Stimulated activated naive B cell treated with anti-CD40 and anti-IgM and Interleukin-4, amounts not matched to agents 10 μg/mL and 1 μg/mL and 100 μg/mL, for 72 hours (primary cell): Measurements from ENCODE around the gene TMEM255B.

ENCODE experiments used
- ATAC-seq, 2 donors: fragments of 150-1000 bp; cut with Tn5 transposase; replicated peaks; 2 replicates each; pipeline ENCODE4 v1.10.0; 2021; ENCODE audit warnings: moderate library complexity in 1 of 2
- DNase-seq: peaks from one replicate; pipeline ENCODE4 v3.0.0; 2021
- H3K27ac Mint-ChIP-seq: one replicate; pipeline ENCODE4 v1.8.0; 2022; ENCODE audit warnings: mild to moderate bottlenecking, mixed read lengths
- H3K27me3 Mint-ChIP-seq, 2 donors: one replicate each; pipeline ENCODE4 v1.8.0; 2022; ENCODE audit warnings: mixed read lengths in 2 of 2
- H3K36me3 Mint-ChIP-seq, 2 donors: one replicate each; pipeline ENCODE4 v1.8.0; 2022; ENCODE audit warnings: mixed read lengths in 2 of 2, mild to moderate bottlenecking in 1 of 2
- H3K4me1 Mint-ChIP-seq, 2 donors: one replicate each; pipeline ENCODE4 v1.8.0; 2022; ENCODE audit warnings: mixed read lengths in 2 of 2, mild to moderate bottlenecking in 1 of 2
- H3K4me3 Mint-ChIP-seq, 2 donors: one replicate each; pipeline ENCODE4 v1.8.0; 2022; ENCODE audit warnings: mild to moderate bottlenecking in 2 of 2, mixed read lengths in 2 of 2, moderate library complexity in 1 of 2
- H3K9me3 Mint-ChIP-seq, 2 donors: one replicate each; pipeline ENCODE4 v1.8.0; 2022; ENCODE audit warnings: mixed read lengths in 2 of 2, mild to moderate bottlenecking in 1 of 2

Gene TMEM255B

DNA sequence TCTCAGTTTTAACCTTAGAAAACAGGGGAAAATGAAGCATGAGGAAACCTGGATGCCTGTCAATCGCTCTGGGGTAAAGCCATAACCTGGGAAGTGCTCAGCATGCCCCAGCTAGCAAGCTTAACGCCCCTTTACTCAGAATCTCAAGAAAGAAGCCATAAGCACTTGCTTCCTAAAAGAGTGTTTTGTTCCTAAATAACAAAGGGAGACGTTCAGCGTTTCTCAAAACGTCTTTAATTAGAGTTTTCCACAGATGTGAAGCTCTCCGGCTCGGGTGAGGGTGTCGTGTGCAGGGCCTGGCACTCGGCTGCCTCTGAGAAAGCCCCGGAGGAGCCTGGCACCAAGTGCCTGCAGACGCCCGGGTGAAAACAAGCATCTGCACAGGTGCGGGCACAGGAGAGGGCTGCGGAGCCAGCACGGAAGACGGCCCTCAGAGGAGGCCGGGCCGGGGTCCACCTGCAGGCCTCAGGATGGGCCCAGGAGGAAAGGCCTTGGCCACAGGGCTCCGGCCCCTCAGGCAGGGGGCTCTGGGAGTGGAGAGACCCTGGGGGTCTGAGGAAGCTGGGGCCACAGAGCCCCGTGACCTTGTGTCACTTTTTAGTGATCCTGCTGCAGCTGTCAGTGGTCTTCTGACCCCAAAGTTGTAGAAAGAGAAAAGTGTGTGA, 98.6 kb downstream of the TMEM255B start:
- H3K4me1 Mint-ChIP-seq = peaks cover 50 to 53% of the 10 kb centered on the region in 2 donors
- no peak for DNase-seq
- no peak overlapping the region for H3K4me3 Mint-ChIP-seq
- peaks cover 49 to 85% of the 10 kb centered on the region in 2 donors for H3K36me3 Mint-ChIP-seq
- no peak for ATAC-seq
- H3K27me3 Mint-ChIP-seq = peaks cover 41 to 44% of the 10 kb centered on the region in 2 donors
- H3K9me3 Mint-ChIP-seq = peaks cover 9 to 13% of the 10 kb centered on the region in 2 donors
- no peak overlapping the region for H3K27ac Mint-ChIP-seq

DNA sequence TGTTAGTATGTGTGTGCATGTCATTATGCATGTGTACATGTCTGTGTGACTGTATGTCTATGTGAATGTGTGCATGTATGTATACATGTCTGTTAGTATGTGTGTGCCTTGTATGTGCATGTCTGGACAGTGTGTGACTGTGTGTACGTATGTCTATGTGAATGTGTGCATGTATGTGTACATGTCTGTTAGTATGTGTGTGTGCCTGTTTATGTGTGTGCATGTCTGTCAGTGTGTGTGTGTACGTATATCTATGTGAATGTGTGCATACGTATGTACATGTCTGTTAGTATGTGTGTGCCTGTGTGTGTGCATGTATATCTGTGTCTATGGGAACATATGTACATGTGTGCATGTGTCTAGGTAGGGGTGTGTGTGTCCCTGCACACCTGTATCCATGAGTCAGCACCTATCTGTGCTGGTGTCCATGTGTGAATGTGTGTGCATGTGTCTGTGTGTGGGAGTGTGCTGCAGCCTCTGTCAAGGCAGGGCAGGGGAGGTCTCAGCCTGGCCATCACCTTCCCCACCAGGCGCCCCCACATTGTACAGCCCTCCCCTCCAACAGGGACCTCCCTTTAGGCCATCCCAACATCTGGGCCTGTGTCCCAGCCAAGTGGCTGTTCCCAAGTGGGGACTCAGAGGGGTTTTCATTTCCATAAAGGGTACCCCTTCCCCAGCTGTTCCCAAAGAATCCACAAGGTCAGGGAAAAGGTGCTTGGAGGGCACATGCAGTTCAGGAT, 100.5 kb downstream of the TMEM255B start:
- H3K27ac Mint-ChIP-seq = peak overlapping the region; percentile 88
- H3K4me1 Mint-ChIP-seq = peaks cover 45 to 46% of the 10 kb centered on the region in 2 donors
- H3K27me3 Mint-ChIP-seq = peaks cover 35 to 43% of the 10 kb centered on the region in 2 donors
- H3K36me3 Mint-ChIP-seq = peaks cover 51 to 76% of the 10 kb centered on the region in 2 donors
- no peak overlapping the region for H3K4me3 Mint-ChIP-seq
- ATAC-seq = no peak
- DNase-seq = no peak
- peaks cover 9 to 13% of the 10 kb centered on the region in 2 donors for H3K9me3 Mint-ChIP-seq

DNA sequence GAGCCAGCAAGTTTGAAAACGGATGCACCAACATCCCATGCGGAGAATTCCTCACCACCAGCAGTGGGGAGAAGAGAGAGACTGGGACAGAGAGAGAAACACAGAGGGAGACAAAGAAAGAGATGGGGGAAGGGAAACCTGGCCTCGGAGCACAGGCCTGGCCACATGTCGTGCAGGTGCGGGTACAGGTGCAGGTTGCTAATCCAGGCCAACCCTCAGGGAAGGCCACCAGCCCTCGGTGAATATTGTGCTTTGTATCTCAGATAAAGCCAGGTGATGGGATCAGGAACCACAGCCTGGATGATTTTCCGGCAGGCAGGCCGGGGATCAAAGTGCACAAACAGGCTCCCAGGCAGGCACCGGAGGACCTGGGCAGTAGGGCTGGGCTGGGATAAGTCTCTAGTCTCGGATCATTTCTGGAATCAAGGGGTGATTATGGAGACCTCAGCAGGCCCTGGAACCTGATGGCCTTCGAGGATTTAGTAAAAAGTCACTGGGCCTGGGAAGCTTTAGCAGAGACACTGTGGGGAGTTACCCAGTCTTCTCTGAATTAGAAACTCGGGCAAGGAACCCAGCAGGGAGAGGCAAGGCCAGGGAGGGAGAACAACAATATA, 101.1 kb downstream of the TMEM255B start:
- H3K4me1 Mint-ChIP-seq = peaks cover 43 to 45% of the 10 kb centered on the region in 2 donors
- ATAC-seq (no peak), DNase-seq (no peak)
- H3K36me3 Mint-ChIP-seq = peaks cover 52 to 73% of the 10 kb centered on the region in 2 donors
- peak overlapping the region; percentile 8 to 23 for H3K4me3 Mint-ChIP-seq
- peaks cover 9 to 13% of the 10 kb centered on the region in 2 donors for H3K9me3 Mint-ChIP-seq
- H3K27ac Mint-ChIP-seq = peak overlapping the region; percentile 88
- H3K27me3 Mint-ChIP-seq = peaks cover 36 to 42% of the 10 kb centered on the region in 2 donors

DNA sequence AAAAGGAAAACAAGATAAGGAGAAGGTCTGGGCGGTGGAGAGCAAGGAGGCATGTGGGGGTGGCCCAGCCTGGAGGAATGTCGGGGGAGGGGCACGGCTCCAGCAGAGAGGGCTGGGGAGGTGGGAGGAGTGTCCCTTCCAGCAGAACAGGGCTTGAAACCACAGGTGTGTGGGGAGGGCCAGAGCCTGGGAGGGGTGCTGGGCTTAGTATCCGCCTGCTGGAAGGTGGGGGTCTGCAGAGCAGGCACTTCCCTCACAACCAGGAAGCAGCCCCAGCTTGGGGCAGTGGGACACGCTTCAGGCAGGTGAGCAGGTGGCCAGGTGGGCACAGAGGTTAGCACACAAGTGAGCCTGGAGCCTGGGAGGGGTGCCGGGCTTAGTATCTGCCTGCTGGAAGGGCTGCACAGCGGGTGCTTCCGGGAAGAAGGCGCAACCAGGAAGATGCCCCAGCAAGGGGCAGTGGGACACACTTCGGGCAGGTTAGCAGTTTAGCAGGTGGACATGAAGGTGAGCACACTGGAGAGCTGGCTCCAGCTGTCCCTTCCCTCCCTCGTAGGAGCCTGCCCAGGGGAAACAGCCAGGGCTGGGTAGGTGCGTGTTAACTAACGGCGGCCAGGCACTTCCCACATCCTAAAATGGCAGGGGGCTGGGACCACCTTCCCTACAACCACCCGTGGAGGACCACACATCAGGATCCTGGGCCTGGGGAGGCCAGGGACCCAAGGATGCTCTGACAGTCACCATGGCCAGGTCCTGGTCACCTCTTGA, 101.8 kb downstream of the TMEM255B start:
- ATAC-seq (no peak), DNase-seq (no peak)
- Mint-ChIP-seq H3K4me3 (peak overlapping the region; percentile 23 to 63), H3K27me3 (peaks cover 43 to 47% of the 10 kb centered on the region in 2 donors), H3K4me1 (peaks cover 43 to 44% of the 10 kb centered on the region in 2 donors), H3K36me3 (peaks cover 55 to 75% of the 10 kb centered on the region in 2 donors), H3K27ac (peak overlapping the region; percentile 88), H3K9me3 (peaks cover 9 to 13% of the 10 kb centered on the region in 2 donors)

DNA sequence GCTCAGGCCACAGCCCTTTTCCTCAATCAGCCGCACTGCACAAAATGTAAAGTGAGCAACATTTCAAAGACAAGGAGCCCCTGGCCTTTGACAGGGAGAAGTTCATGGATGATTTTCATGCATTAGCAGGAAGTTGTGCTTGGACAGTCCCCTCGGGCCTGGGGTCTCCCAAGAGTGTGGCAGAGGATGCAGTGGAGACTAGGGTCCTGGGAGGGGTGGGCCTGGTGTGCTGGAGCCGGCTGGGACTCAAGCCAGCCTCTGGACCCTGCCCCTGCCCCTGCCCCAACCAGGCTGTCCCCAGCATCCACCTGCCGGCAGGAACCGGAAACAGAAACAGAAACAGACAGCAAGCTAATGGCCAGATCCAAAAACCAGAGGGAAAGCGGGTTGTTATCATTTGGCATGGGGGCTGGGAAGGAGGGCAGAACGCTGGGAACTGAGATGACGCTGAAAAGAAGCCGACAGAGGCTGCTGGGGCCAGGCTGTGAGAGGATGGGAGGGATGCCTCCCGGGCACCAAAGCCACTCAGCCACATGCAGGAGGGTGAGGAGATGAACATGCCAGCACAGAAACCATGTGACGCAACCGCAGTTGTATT, 102.5 kb downstream of the TMEM255B start:
- peak overlapping the region; percentile 58 to 63 for H3K4me3 Mint-ChIP-seq
- ATAC-seq (no peak), DNase-seq (no peak)
- H3K27ac Mint-ChIP-seq = peak overlapping the region; percentile 88
- peaks cover 39 to 44% of the 10 kb centered on the region in 2 donors for H3K4me1 Mint-ChIP-seq
- peaks cover 51 to 70% of the 10 kb centered on the region in 2 donors for H3K36me3 Mint-ChIP-seq
- H3K27me3 Mint-ChIP-seq = peaks cover 43 to 45% of the 10 kb centered on the region in 2 donors
- H3K9me3 Mint-ChIP-seq = peaks cover 9 to 13% of the 10 kb centered on the region in 2 donors

- peaks cover 47 to 66% of the 10 kb centered on the region in 2 donors for H3K36me3 Mint-ChIP-seq
- peak overlapping the region; percentile 98 for H3K27ac Mint-ChIP-seq
- H3K4me1 Mint-ChIP-seq = peaks cover 39 to 44% of the 10 kb centered on the region in 2 donors
- DNase-seq (no peak), ATAC-seq (peak in 1 of 2 donors; percentile 11)
- H3K27me3 Mint-ChIP-seq = peaks cover 41 to 45% of the 10 kb centered on the region in 2 donors
- peak overlapping the region; percentile 92 to 96 for H3K4me3 Mint-ChIP-seq
- H3K9me3 Mint-ChIP-seq = peaks cover 9 to 13% of the 10 kb centered on the region in 2 donors
These were observed 103.3 kb downstream of the TMEM255B start for GRCh38 chr13:113862191-113862930.

GRCh38 chr13:113862931-113863523, 104.0 kb downstream of the TMEM255B start:
- Mint-ChIP-seq H3K27ac (peak overlapping the region; percentile 98), H3K4me1 (peaks cover 41 to 49% of the 10 kb centered on the region in 2 donors), H3K36me3 (peaks cover 43 to 60% of the 10 kb centered on the region in 2 donors), H3K4me3 (peak overlapping the region; percentile 92 to 96), H3K9me3 (peaks cover 12 to 13% of the 10 kb centered on the region in 2 donors), H3K27me3 (peaks cover 41 to 44% of the 10 kb centered on the region in 2 donors)
- ATAC-seq (peak; percentile 93), DNase-seq (peak; percentile 88)

- Mint-ChIP-seq H3K4me1 (peaks cover 38 to 51% of the 10 kb centered on the region in 2 donors), H3K9me3 (peaks cover 9 to 13% of the 10 kb centered on the region in 2 donors), H3K27me3 (peaks cover 39 to 43% of the 10 kb centered on the region in 2 donors), H3K4me3 (peak within 1 kb of the TSS; percentile 92 to 96), H3K27ac (peak within 1 kb of the TSS; percentile 98), H3K36me3 (peaks cover 39 to 53% of the 10 kb centered on the region in 2 donors)
- ATAC-seq (peak; percentile 66 to 70), DNase-seq (peak; percentile 47)
These were observed 104.7 kb downstream of the TMEM255B start, which contains the start of gene GAS6 for GRCh38 chr13:113863524-113864272. TSS of gene GAS6 (minus strand) at chr13:113864076. CDS start at chr13:113863920, 156 bp downstream.

DNA sequence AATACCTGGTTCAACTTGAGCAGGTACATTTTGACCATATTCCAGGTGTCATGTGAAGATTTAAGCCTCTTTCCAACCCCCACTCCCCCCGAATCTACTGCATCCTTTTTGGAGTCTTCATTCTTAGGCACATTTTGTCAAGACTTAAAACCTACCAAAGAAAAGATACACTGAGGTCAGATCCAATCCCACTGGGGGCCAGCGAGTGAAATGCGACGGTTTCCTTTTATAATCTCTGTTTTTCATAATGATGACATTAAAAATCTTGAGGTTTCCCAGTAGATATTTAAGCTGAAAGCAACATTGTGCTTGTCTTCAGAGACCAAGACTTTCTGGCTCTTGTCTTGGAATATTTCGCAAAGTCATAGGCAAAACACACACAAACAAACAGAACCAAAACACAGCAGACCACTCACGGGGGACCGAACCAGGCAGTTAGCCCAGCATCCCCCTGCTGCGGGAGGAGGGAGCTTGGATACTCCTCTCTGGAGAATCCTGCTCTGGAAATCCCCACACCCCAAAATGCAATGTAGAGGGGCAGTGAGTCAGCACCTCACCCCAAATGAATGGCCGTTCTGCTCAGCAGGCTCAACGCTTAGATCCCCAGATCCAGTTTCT, 105.4 kb downstream of the TMEM255B start:
- H3K4me3 Mint-ChIP-seq = peak overlapping the region; percentile 92 to 96
- no peak for DNase-seq
- ATAC-seq = no peak
- peaks cover 32 to 47% of the 10 kb centered on the region in 2 donors for H3K36me3 Mint-ChIP-seq
- H3K27ac Mint-ChIP-seq = peak overlapping the region; percentile 81
- H3K9me3 Mint-ChIP-seq = peaks cover 2 to 6% of the 10 kb centered on the region in 2 donors
- peaks cover 32 to 51% of the 10 kb centered on the region in 2 donors for H3K4me1 Mint-ChIP-seq
- peaks cover 33 to 47% of the 10 kb centered on the region in 2 donors for H3K27me3 Mint-ChIP-seq

DNA sequence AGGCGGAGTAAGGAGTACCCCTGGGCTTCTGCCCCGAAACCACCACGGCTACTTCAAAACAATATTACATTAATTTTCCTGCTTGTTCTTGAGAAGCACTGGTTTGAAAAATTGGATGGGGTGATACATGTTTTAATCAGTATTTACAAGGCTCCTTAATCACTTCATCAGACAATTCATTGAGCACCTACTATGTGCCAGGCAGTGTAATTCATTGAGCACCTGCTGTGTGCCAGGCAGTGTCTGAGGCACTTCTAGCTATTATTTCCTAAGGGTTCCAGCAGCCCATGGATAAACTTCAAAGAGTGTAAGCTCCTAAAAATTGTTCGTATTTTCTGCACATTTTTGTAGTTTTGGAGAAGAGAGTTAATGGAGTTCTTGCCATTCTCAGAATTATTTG, 106.4 kb downstream of the TMEM255B start:
- Mint-ChIP-seq H3K9me3 (peaks cover 0 to 4% of the 10 kb centered on the region in 2 donors), H3K27me3 (peaks cover 28 to 53% of the 10 kb centered on the region in 2 donors), H3K27ac (no peak overlapping the region), H3K4me3 (peak overlapping the region; percentile 25 to 92), H3K4me1 (peaks cover 27 to 48% of the 10 kb centered on the region in 2 donors), H3K36me3 (peaks cover 26 to 36% of the 10 kb centered on the region in 2 donors)
- DNase-seq (no peak), ATAC-seq (no peak)
